Hepatocyte (in vitro differentiated cells): ENCODE data around the gene PAPPA. TPM values are rescaled to one million over a fixed set of nuclear protein-coding genes. Genes with fewer than 3 reads are reported as not detected.

Experiments
- DNase-seq: peaks from one replicate; pipeline ENCODE4 v3.0.0-alpha.2; 2016; ENCODE audit warnings: low spot score
- H2AFZ ChIP-seq: fragments of 200-600 bp; sonication (generic); 2 replicates; pipeline ENCODE4 v1.6.0; 2016; ENCODE audit warnings: antibody characterized with exemption, mild to moderate bottlenecking
- H3K27ac ChIP-seq: fragments of 200-600 bp; sonication (generic); 2 replicates; pipeline ENCODE4 v1.5.1; 2016; ENCODE audit warnings: mild to moderate bottlenecking
- H3K27me3 ChIP-seq: fragments of 200-600 bp; sonication (generic); 2 replicates; pipeline ENCODE4 v1.6.1; 2016
- H3K36me3 ChIP-seq: fragments of 200-600 bp; sonication (generic); replicated peaks from 2 replicates; pipeline ENCODE4 v1.5.1; 2016; ENCODE audit warnings: low read depth; ENCODE audit not compliant: insufficient read depth
- H3K4me1 ChIP-seq: fragments of 200-600 bp; sonication (generic); 2 replicates; pipeline ENCODE4 v1.5.1; 2016; ENCODE audit warnings: mild to moderate bottlenecking, moderate library complexity; ENCODE audit not compliant: insufficient read depth
- H3K4me2 ChIP-seq: fragments of 200-600 bp; sonication (generic); 2 replicates; pipeline ENCODE4 v1.6.0; 2016
- H3K4me3 ChIP-seq: fragments of 200-600 bp; sonication (generic); 2 replicates; pipeline ENCODE4 v1.5.1; 2016; ENCODE audit warnings: mild to moderate bottlenecking
- H3K79me2 ChIP-seq: fragments of 200-600 bp; sonication (generic); 2 replicates; pipeline ENCODE4 v1.6.0; 2017; ENCODE audit warnings: mild to moderate bottlenecking
- H3K9me2 ChIP-seq: fragments of 200-600 bp; sonication (generic); replicated peaks from 2 replicates; pipeline ENCODE4 v1.6.0; 2017; ENCODE audit warnings: mild to moderate bottlenecking; ENCODE audit not compliant: insufficient read depth
- H3K9me3 ChIP-seq: fragments of 200-600 bp; sonication (generic); 2 replicates; pipeline ENCODE4 v1.5.1; 2016; ENCODE audit warnings: low read depth, mild to moderate bottlenecking
- H4K20me1 ChIP-seq: fragments of 200-600 bp; sonication (generic); 2 replicates; pipeline ENCODE4 v1.6.0; 2016; ENCODE audit warnings: mild to moderate bottlenecking; ENCODE audit not compliant: insufficient read depth, poor library complexity, severe bottlenecking
- CTCF ChIP-seq: fragments of 200-600 bp; sonication (generic); IDR thresholded peaks from 2 replicates; pipeline ENCODE4 v1.5.1; 2016; ENCODE audit warnings: antibody characterized with exemption, mild to moderate bottlenecking; ENCODE audit not compliant: poor library complexity
- EZH2 ChIP-seq: fragments of 200-600 bp; sonication (generic); IDR thresholded peaks from 2 replicates; pipeline ENCODE4 v1.6.1; 2016; ENCODE audit warnings: antibody characterized with exemption, mild to moderate bottlenecking, borderline replicate concordance
- EZH2phosphoT487 ChIP-seq: fragments of 200-600 bp; sonication (generic); IDR thresholded peaks from one replicate; pipeline ENCODE4 v1.6.1; 2018; ENCODE audit warnings: antibody characterized with exemption, mild to moderate bottlenecking, low read depth, moderate library complexity; ENCODE audit not compliant: unreplicated experiment, severe bottlenecking
- WGBS: methylation state at CpG from one replicate; pipeline ENCODE4 v1.1.6; 2016; ENCODE audit warnings: low lambda C conversion rate; ENCODE audit errors: missing lambda C conversion rate; 5-methylcytosine and 5-hydroxymethylcytosine counted together
- polyA plus RNA-seq: library from polyadenylated mRNA; unstranded; fragments of >200 nt; fragmentation: Nextera tagmentation; extraction: Ambion mirVana; gene quantifications from 2 replicates; pipeline ENCODE4 v1.2.1, GENCODE V29; 2016
- total RNA-seq: library from RNA; depleted of rRNA; stranded (reverse); fragments of >200 nt; gene quantifications from 2 replicates; pipeline ENCODE4 v1.2.3, GENCODE V29; 2014

PAPPA gene
- total and polyA plus RNA-seq, 2 experiments from 2014 or later: 2.8 to 12.3 TPM

- no peak for DNase-seq
- Histone ChIP-seq H3K79me2 (no peaks in the 10 kb centered on the region), H3K27ac (no peak overlapping the region), H3K27me3 (no peaks in the 10 kb centered on the region), H2AFZ (no peak overlapping the region), H3K9me3 (no peaks in the 10 kb centered on the region), H3K4me1 (peaks cover 3% of the 10 kb centered on the region), H4K20me1 (no peaks in the 10 kb centered on the region), H3K4me3 (no peak overlapping the region), H3K9me2 (no peaks in the 10 kb centered on the region), H3K4me2 (no peak overlapping the region), H3K36me3 (no peaks in the 10 kb centered on the region)
- TF ChIP-seq EZH2: no peak
- no peak for TF ChIP-seq EZH2phosphoT487
- no peak for TF ChIP-seq CTCF
- WGBS: 91% methylated on average over 5 of the region's 5 CpGs
Measured at GRCh38 chr9:116422119-116422979, 268.8 kb downstream of the PAPPA start.

GRCh38 chr9:116423149-116423548 lies 269.6 kb downstream of the PAPPA start:
- TF ChIP-seq EZH2phosphoT487 (no peak), CTCF (no peak), EZH2 (no peak)

GRCh38 chr9:116425244-116425643 lies 271.7 kb downstream of the PAPPA start:
- DNase-seq: no peak
- H3K4me3 ChIP-seq: no peak overlapping the region
- 77% methylated on average over 2 of the region's 2 CpGs for WGBS

More at GRCh38 chr9:116423149-116423548, 269.6 kb downstream of the PAPPA start:
- Histone ChIP-seq H3K27me3 (no peaks in the 10 kb centered on the region), H3K79me2 (no peaks in the 10 kb centered on the region), H3K36me3 (no peaks in the 10 kb centered on the region), H3K4me2 (no peak overlapping the region), H3K4me3 (no peak overlapping the region), H4K20me1 (no peaks in the 10 kb centered on the region), H3K27ac (no peak overlapping the region), H3K9me3 (no peaks in the 10 kb centered on the region), H3K9me2 (no peaks in the 10 kb centered on the region), H2AFZ (no peak overlapping the region), H3K4me1 (peaks cover 3% of the 10 kb centered on the region)
- DNase-seq: no peak
- WGBS: 75% methylated on average over 1 of the region's 1 CpG

More at GRCh38 chr9:116425244-116425643, 271.7 kb downstream of the PAPPA start:
- H4K20me1 ChIP-seq: no peaks in the 10 kb centered on the region
- TF ChIP-seq CTCF (no peak), EZH2phosphoT487 (no peak), EZH2 (no peak)
- no peaks in the 10 kb centered on the region for H3K79me2 ChIP-seq
- no peaks in the 10 kb centered on the region for H3K36me3 ChIP-seq
- H3K9me2 ChIP-seq: no peaks in the 10 kb centered on the region
- H3K27ac ChIP-seq: no peak overlapping the region
- peaks cover under 1% of the 10 kb centered on the region for H3K4me1 ChIP-seq
- no peaks in the 10 kb centered on the region for H3K9me3 ChIP-seq
- H3K27me3 ChIP-seq: no peaks in the 10 kb centered on the region
- no peak overlapping the region for H2AFZ ChIP-seq
- H3K4me2 ChIP-seq: no peak overlapping the region
